ENCODE results near the gene TGFBR3.

The TGFBR3 gene

GRCh38 chr1:91710261-91710660, 175.7 kb downstream of the TGFBR3 start:
- peaks cover 30 to 53% of the 10 kb centered on the region in 2 donors for H3K4me1 Mint-ChIP-seq (ENCODE audit: low read depth in 2 of 2)
- no peak for DNase-seq
- ATAC-seq (replicated peaks): no peak
- H3K27ac Mint-ChIP-seq: peak overlapping the region; percentile 69 to 95
- H3K4me3 Mint-ChIP-seq: no peak overlapping the region
- peaks cover 89% of the 10 kb centered on the region for H3K36me3 Mint-ChIP-seq (ENCODE audit: insufficient read depth)
- no peaks in the 10 kb centered on the region for H3K9me3 Mint-ChIP-seq
- H3K27me3 Mint-ChIP-seq: no peaks in the 10 kb centered on the region

GRCh38 chr1:91708691-91709090, 177.3 kb downstream of the TGFBR3 start:
- Mint-ChIP-seq H3K27ac (no peak overlapping the region), H3K4me1 (ENCODE audit: low read depth in 2 of 2) (peaks cover 22 to 39% of the 10 kb centered on the region in 2 donors), H3K36me3 (ENCODE audit: insufficient read depth) (peaks cover 81% of the 10 kb centered on the region), H3K27me3 (no peaks in the 10 kb centered on the region), H3K4me3 (no peak overlapping the region), H3K9me3 (no peaks in the 10 kb centered on the region)
- no peak for ATAC-seq (replicated peaks)
- DNase-seq: no peak

- DNase-seq (no peak), ATAC-seq (replicated peaks) (no peak)
- H3K27me3 Mint-ChIP-seq: no peaks in the 10 kb centered on the region
- peak overlapping the region; percentile 70 to 81 for H3K27ac Mint-ChIP-seq
- H3K4me3 Mint-ChIP-seq: no peak overlapping the region
- no peaks in the 10 kb centered on the region for H3K9me3 Mint-ChIP-seq
- H3K4me1 Mint-ChIP-seq (ENCODE audit: low read depth in 2 of 2): peaks cover 14 to 33% of the 10 kb centered on the region in 2 donors
- peaks cover 81% of the 10 kb centered on the region for H3K36me3 Mint-ChIP-seq (ENCODE audit: insufficient read depth)
These were observed 178.1 kb downstream of the TGFBR3 start for GRCh38 chr1:91707890-91708218.

GRCh38 chr1:91707114-91707889, 178.6 kb downstream of the TGFBR3 start:
- Mint-ChIP-seq H3K27ac (peak overlapping the region; percentile 70 to 81), H3K36me3 (ENCODE audit: insufficient read depth) (peaks cover 79% of the 10 kb centered on the region), H3K4me3 (no peak overlapping the region), H3K4me1 (ENCODE audit: low read depth in 2 of 2) (peaks cover 10 to 27% of the 10 kb centered on the region in 2 donors), H3K9me3 (no peaks in the 10 kb centered on the region), H3K27me3 (no peaks in the 10 kb centered on the region)
- DNase-seq (no peak), ATAC-seq (replicated peaks) (no peak)

GRCh38 chr1:91706140-91706957, 179.6 kb downstream of the TGFBR3 start:
- peaks cover 77% of the 10 kb centered on the region for H3K36me3 Mint-ChIP-seq (ENCODE audit: insufficient read depth)

GRCh38 chr1:91704746-91705145, 181.2 kb downstream of the TGFBR3 start:
- ATAC-seq (replicated peaks) (no peak), DNase-seq (no peak)
- no peaks in the 10 kb centered on the region for H3K9me3 Mint-ChIP-seq
- H3K36me3 Mint-ChIP-seq (ENCODE audit: insufficient read depth): peaks cover 63% of the 10 kb centered on the region
- no peaks in the 10 kb centered on the region for H3K27me3 Mint-ChIP-seq
- no peak overlapping the region for H3K4me3 Mint-ChIP-seq
- H3K4me1 Mint-ChIP-seq (ENCODE audit: low read depth in 2 of 2): peaks cover 10 to 27% of the 10 kb centered on the region in 2 donors
- peak overlapping the region in 1 of 2 donors; percentile 81 for H3K27ac Mint-ChIP-seq

More at GRCh38 chr1:91706140-91706957, 179.6 kb downstream of the TGFBR3 start:
- Mint-ChIP-seq H3K27me3 (no peaks in the 10 kb centered on the region), H3K9me3 (no peaks in the 10 kb centered on the region), H3K27ac (peak overlapping the region; percentile 70 to 81), H3K4me1 (ENCODE audit: low read depth in 2 of 2) (peaks cover 12 to 20% of the 10 kb centered on the region in 2 donors), H3K4me3 (no peak overlapping the region)
- DNase-seq (no peak), ATAC-seq (replicated peaks) (no peak)

- H3K4me3 Mint-ChIP-seq: no peak overlapping the region
- no peaks in the 10 kb centered on the region for H3K27me3 Mint-ChIP-seq
- H3K9me3 Mint-ChIP-seq: no peaks in the 10 kb centered on the region
- DNase-seq: no peak
- no peak overlapping the region for H3K27ac Mint-ChIP-seq
- peaks cover 65% of the 10 kb centered on the region for H3K36me3 Mint-ChIP-seq (ENCODE audit: insufficient read depth)
- peaks cover 23 to 41% of the 10 kb centered on the region in 2 donors for H3K4me1 Mint-ChIP-seq (ENCODE audit: low read depth in 2 of 2)
- no peak for ATAC-seq (replicated peaks)
These were observed 182.9 kb downstream of the TGFBR3 start for GRCh38 chr1:91703095-91703494.

GRCh38 chr1:91701472-91701869, 184.5 kb downstream of the TGFBR3 start:
- peaks cover 54% of the 10 kb centered on the region for H3K36me3 Mint-ChIP-seq (ENCODE audit: insufficient read depth)
- ATAC-seq (replicated peaks): no peak
- no peak overlapping the region for H3K4me3 Mint-ChIP-seq
- no peak for DNase-seq
- H3K27ac Mint-ChIP-seq: peak overlapping the region; percentile 27 to 87
- no peaks in the 10 kb centered on the region for H3K9me3 Mint-ChIP-seq
- no peaks in the 10 kb centered on the region for H3K27me3 Mint-ChIP-seq
- peaks cover 28 to 41% of the 10 kb centered on the region in 2 donors for H3K4me1 Mint-ChIP-seq (ENCODE audit: low read depth in 2 of 2)

GRCh38 chr1:91700771-91701471, 185.0 kb downstream of the TGFBR3 start:
- Mint-ChIP-seq H3K9me3 (no peaks in the 10 kb centered on the region), H3K4me1 (ENCODE audit: low read depth in 2 of 2) (peaks cover 28 to 46% of the 10 kb centered on the region in 2 donors), H3K27ac (peak overlapping the region; percentile 27 to 87), H3K27me3 (no peaks in the 10 kb centered on the region), H3K36me3 (ENCODE audit: insufficient read depth) (peaks cover 54% of the 10 kb centered on the region), H3K4me3 (no peak overlapping the region)
- ATAC-seq (replicated peaks) (no peak), DNase-seq (no peak)

GRCh38 chr1:91700332-91700731, 185.6 kb downstream of the TGFBR3 start:
- peaks cover 28 to 46% of the 10 kb centered on the region in 2 donors for H3K4me1 Mint-ChIP-seq (ENCODE audit: low read depth in 2 of 2)
- no peak overlapping the region for H3K4me3 Mint-ChIP-seq
- no peaks in the 10 kb centered on the region for H3K9me3 Mint-ChIP-seq
- H3K27me3 Mint-ChIP-seq: no peaks in the 10 kb centered on the region
- ATAC-seq (replicated peaks) (no peak), DNase-seq (no peak)
- H3K27ac Mint-ChIP-seq: peak overlapping the region in 1 of 2 donors; percentile 97
- peaks cover 54% of the 10 kb centered on the region for H3K36me3 Mint-ChIP-seq (ENCODE audit: insufficient read depth)

GRCh38 chr1:91699339-91699974, 186.5 kb downstream of the TGFBR3 start:
- H3K27me3 Mint-ChIP-seq: no peaks in the 10 kb centered on the region
- peaks cover 30 to 46% of the 10 kb centered on the region in 2 donors for H3K4me1 Mint-ChIP-seq (ENCODE audit: low read depth in 2 of 2)
- ATAC-seq (replicated peaks) (no peak), DNase-seq (no peak)
- H3K27ac Mint-ChIP-seq: peak overlapping the region; percentile 86 to 97
- H3K36me3 Mint-ChIP-seq (ENCODE audit: insufficient read depth): peaks cover 62% of the 10 kb centered on the region
- H3K4me3 Mint-ChIP-seq: peak overlapping the region; percentile 6 to 39
- H3K9me3 Mint-ChIP-seq: no peaks in the 10 kb centered on the region

GRCh38 chr1:91697861-91698260, 188.1 kb downstream of the TGFBR3 start:
- H3K4me3 Mint-ChIP-seq: peak overlapping the region; percentile 74 to 81
- no peaks in the 10 kb centered on the region for H3K9me3 Mint-ChIP-seq
- peak overlapping the region; percentile 86 to 97 for H3K27ac Mint-ChIP-seq
- H3K27me3 Mint-ChIP-seq: no peaks in the 10 kb centered on the region
- DNase-seq: no peak
- H3K4me1 Mint-ChIP-seq (ENCODE audit: low read depth in 2 of 2): peaks cover 30 to 52% of the 10 kb centered on the region in 2 donors
- no peak for ATAC-seq (replicated peaks)
- peaks cover 62% of the 10 kb centered on the region for H3K36me3 Mint-ChIP-seq (ENCODE audit: insufficient read depth)

- H3K36me3 Mint-ChIP-seq (ENCODE audit: insufficient read depth): peaks cover 63% of the 10 kb centered on the region
- no peaks in the 10 kb centered on the region for H3K9me3 Mint-ChIP-seq
- peak; percentile 23 to 35 (median 30) for DNase-seq
- peak; percentile 98 for ATAC-seq (replicated peaks)
- H3K4me1 Mint-ChIP-seq (ENCODE audit: low read depth in 2 of 2): peaks cover 30 to 52% of the 10 kb centered on the region in 2 donors
- peak overlapping the region; percentile 86 to 97 for H3K27ac Mint-ChIP-seq
- H3K27me3 Mint-ChIP-seq: no peaks in the 10 kb centered on the region
- peak overlapping the region; percentile 74 to 81 for H3K4me3 Mint-ChIP-seq
These were observed 188.5 kb downstream of the TGFBR3 start for GRCh38 chr1:91697416-91697815.

All from effector memory CD8-positive, alpha-beta T cell (primary cell).